Peyer's patch (tissue), 4 donors: ENCODE data around the gene NEMF.

Experiments
- CTCF ChIP-seq, 6 experiments: fragments of 450-650 bp in 4 of 6; fragments of 200-600 bp in 2 of 6; sonication (generic) in 1 of 6; IDR thresholded peaks; one replicate each; pipeline ENCODE4 v1.5.1; 2017 to 2019; ENCODE audit warnings: antibody characterized with exemption in 6 of 6, mild to moderate bottlenecking in 3 of 6, moderate library complexity in 1 of 6
- POLR2A ChIP-seq, 2 donors: fragments of 450-650 bp; IDR thresholded peaks; one replicate each; pipeline ENCODE4 v1.5.1; 2017; ENCODE audit warnings: antibody characterized with exemption in 2 of 2, mild to moderate bottlenecking in 2 of 2, moderate library complexity in 2 of 2

- peak in 1 of 2 donors; percentile 17 for TF ChIP-seq POLR2A (IDR thresholded peaks at IDR 0.05)
- TF ChIP-seq CTCF (IDR thresholded peaks at IDR 0.05): no peak
These were observed 42.9 kb upstream of the NEMF start for GRCh38 chr14:49895480-49895879.
